HG03064 (cell line): ENCODE measurements around the gene OCRL.

Experiments used
- ATAC-seq: cut with Tn5 transposase; IDR thresholded peaks from one replicate; pipeline ENCODE4 v1.9.1; 2021; ENCODE audit warnings: low read depth; ENCODE audit not compliant: unreplicated experiment

OCRL gene

GRCh38 chrX:129581904-129582303 is 41.8 kb downstream of the OCRL start:
- no peak for ATAC-seq

GRCh38 chrX:129585167-129585566 is 45.1 kb downstream of the OCRL start:
- ATAC-seq = no peak

DNA sequence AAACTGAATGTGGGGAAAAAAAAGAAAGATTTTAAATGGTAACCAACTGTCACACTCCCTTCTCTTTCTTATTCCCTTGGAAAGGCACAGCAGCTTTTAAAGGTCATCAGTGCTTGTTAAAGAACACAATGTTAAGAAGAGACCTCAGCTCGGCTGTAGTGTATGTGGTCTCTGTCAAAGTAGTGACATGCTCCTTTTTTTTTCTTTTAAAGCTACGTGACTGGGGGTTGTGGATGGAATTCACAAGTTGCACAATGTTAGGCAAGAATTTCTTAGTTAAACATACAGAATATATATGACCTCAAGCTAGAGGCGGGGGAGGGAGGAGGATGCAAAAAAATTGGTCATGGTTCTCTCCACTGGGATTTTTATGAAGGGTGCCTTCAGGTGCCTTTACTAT is 45.6 kb downstream of the OCRL start:
- ATAC-seq = no peak

DNA sequence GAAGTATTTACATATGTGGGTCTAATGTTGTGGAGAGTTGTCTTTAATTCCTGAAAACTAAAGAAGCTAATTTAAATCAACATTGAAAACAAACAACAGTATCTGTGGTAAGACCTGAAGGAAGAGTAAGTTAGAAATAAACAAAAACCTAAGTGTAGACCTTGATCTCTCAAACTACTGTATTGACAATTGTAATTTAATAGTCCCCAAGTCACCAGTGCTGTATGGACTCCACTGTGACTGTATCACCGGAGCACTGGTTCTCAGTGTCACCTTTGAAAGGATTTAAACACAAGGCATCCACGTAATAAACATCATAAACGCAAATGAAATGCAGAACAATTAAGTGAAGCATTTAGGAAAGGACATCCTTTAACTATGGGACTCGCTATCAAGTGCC is 46.4 kb downstream of the OCRL start:
- ATAC-seq = no peak

GRCh38 chrX:129590596-129590995 is 50.5 kb downstream of the OCRL start:
- ATAC-seq = no peak

DNA sequence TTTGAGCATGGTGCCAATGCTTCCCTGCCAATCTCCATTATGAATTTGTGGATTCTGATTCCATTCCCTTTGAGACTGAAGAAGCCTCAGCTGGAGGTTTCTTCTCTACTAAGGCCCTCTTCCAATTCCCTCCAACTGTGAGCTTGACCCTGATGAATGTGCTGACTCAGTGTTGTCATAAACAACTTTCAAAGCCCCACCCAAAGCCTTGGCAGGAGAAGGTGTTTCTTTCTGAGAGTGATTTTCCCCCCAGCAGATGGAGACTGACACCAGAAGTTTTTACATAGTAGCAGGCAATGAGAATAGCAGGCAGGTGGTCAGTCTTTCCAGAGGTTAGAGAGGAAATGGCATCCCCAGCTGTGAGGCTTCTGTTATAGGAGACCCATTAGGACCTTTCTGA is 53.1 kb downstream of the OCRL start:
- ATAC-seq = no peak

- ATAC-seq = no peak
Observed at GRCh38 chrX:129594781-129595180, 54.7 kb downstream of the OCRL start.

GRCh38 chrX:129596077-129596476 is 56.0 kb downstream of the OCRL start:
- no peak for ATAC-seq

GRCh38 chrX:129597905-129598304 is 57.8 kb downstream of the OCRL start:
- ATAC-seq = no peak

DNA sequence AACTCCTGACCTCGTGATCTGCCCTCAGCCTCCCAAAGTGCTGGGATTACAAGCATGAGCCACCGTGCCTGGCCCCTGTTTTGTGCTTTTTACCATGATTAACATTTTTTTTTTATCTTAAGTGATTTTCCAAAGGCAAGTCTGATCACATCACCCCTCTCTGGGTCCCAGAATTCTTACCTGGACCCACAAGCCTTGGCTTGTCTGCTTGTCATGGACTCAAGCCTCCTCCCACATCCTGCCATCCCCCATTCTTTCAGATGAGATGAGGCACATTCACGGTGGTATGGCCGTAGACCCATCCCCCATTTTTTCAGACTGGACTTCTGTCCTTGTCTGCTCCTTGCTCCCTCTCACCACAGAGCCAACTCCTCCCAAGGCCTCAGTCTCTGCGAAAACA is 59.4 kb downstream of the OCRL start:
- ATAC-seq = no peak

- ATAC-seq = no peak
Observed at GRCh38 chrX:129599996-129600395, 59.9 kb downstream of the OCRL start.

DNA sequence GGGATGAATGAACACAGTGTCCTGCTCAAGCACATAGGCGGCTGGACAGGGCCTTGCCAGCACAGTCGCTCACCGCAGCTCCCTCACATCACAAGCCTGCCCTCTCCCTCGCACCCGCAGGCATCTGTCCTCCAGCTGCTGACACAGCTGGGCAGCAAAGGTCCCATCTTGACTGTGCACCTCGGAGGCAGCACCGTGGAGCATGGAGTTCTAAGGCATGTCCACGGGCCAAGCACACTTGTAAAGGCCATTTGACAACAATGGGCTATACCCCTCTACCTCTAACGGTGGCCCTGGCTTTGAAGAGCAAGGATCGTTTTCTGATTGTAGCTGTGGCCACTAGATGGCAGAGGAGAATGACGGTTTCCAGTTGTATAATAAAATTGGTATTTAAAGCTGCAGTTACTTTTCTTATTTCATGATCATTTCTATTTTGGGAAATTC is 60.9 kb downstream of the OCRL start:
- ATAC-seq = no peak

GRCh38 chrX:129606918-129607317 is 66.9 kb downstream of the OCRL start:
- ATAC-seq = no peak

DNA sequence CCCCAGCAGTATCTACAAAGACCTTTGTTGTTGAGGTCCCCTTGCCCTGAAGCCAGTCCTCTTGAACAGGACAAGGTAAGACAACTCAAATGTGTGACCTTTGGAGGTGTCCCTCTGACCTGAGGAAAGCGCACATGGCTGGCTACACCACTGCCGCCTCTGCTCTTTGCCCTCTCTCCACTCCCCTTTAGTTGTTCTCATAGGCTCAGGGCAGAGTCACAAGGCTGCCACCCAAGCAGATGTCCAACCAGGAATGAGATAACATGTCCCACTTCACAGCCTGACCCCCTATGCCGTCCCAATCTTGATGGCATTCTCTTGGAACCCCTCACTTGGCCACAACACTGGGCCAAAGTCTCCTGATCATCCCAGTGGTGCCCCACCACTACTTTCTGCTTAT is 68.4 kb downstream of the OCRL start:
- ATAC-seq = no peak

DNA sequence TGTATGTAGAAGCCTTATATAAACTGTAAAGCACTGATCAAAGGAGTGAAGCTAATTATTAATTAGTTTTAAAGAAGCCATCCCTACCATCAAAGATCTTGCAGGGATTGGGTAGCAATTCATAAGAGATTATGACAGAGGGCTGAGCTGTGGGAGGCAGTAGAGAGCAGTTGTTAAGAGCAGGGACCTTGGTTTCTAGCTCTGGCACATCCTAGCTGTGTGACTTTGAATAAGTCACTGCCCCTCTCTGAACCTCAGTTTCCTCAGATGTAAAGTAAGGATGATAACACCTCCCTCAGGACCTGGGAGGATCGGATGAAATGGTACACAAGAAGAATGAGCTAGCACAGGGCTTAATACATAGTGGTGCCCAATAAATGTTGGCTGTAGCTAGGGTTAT is 69.3 kb downstream of the OCRL start:
- no peak for ATAC-seq

- ATAC-seq = no peak
Observed at GRCh38 chrX:129612396-129612795, 72.3 kb downstream of the OCRL start.

DNA sequence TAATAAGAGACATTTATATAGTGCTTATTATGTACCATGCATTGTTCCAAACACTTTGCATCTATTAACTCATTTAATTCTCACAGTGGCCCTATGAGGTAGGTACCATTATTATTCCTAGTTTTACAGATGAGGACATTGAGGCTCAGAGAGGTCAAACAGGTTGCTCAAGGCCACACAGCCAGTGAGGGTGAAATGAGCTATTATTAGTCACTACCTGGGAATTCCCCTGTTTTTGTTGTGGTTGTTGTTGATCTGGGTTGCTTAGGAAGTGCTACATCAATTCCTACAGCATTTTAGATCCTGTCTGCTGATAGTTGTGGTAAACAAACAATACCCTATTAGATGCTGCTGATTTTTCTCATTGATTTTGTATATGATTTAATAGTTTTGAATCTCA is 73.5 kb downstream of the OCRL start:
- ATAC-seq = no peak

DNA sequence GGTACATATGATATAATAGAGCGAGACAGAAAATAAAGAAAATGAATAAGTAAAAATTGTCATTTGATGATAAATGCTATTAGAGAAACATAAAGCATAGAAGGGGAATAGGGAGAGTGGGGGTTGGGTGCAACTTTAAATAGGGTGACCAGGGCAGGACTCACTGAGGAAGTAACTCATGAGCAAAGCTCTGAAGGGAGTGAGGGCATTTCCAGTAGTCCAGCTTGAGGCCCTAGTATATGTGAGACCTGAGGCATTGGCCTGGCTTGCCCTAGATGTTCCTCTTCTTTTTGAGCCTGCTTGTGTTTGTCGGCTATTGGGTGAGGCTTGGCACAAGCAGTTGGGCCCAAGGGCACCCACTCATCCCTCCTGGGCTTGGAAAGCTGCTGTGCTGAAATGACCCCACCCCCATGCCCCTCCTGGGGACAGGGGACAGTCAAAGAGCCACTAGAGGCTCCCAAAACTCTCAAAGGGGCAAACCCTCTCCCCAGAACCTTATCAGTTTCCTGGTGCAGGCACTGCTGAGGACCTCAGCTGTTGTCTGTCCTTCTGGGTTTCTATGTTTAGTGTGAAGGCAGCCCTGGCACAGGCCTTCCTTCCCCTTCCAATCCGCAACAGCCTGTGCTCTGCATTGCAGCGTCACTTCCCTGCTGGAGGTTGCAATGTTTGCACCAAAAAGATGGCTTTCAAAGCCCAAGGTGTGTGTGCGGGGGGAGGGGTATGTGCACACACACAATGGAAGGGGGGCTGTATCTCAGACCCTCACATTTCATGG is 74.6 kb downstream of the OCRL start:
- ATAC-seq = no peak

- no peak for ATAC-seq
Observed at GRCh38 chrX:129617420-129617819, 77.4 kb downstream of the OCRL start.

DNA sequence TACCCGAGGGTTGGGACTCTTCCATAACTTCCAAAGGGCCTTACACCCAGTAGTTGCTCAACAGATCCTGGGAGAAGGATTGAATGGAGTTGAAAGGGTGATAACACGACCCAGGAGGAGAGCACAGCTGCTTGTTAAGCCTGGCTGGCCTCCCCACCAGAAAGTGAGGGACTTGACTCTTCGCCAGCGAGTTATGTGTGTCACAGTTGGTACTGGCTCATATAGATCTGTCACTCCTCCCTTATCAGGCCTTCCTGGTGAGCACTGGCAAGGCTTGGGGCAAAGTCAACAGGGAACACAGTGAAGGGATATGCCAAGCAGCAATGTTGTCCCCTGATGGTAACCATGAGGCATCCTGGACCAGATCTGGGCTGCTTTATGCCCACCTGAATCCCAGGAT is 78.9 kb downstream of the OCRL start:
- ATAC-seq = no peak

- no peak for ATAC-seq
Observed at GRCh38 chrX:129622757-129623301, 82.8 kb downstream of the OCRL start.

DNA sequence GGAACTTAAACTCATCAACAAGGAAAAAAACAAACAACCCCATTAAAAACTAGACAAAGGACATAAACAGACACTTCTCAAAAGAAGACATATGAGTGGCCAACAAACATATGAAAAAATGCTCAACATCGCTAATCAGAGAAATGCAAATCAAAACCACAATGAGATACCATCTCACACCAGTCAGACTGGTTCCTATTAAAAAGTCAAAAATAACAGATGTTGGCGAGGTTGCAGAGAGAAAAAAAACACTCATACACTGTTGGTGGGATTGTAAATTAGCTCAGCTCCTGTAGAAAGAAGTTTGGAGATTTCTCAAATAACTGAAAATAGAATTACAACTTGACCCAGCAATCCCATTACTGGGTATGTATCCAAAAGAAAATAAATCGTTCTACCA is 86.0 kb downstream of the OCRL start:
- no peak for ATAC-seq

GRCh38 chrX:129629837-129630236 is 89.8 kb downstream of the OCRL start:
- no peak for ATAC-seq
